GM12864 (cell line): ENCODE measurements around the gene RNGTT.
"Not testable (repeated sequence)": the region's sequence is repeated elsewhere in the genome, so short reads cannot be mapped to it uniquely, and the experiment has no call there.

Source experiments
- DNase-seq: peaks from one replicate; pipeline ENCODE4 v3.0.0-alpha.2; 2011; ENCODE audit warnings: low read depth
- H3K4me3 ChIP-seq: 2 replicates; pipeline ENCODE4 v1.5.1; 2011; ENCODE audit warnings: mild to moderate bottlenecking, low read depth, low read length, control low read depth
- TF ChIP-seq, protein P1 (sequence below): IDR thresholded peaks from 2 replicates; pipeline ENCODE4 v1.5.1; 2011; ENCODE audit warnings: low read depth, mild to moderate bottlenecking, moderate library complexity, low read length, control low read depth, inconsistent platforms; ENCODE audit errors: missing control alignments

Gene RNGTT

GRCh38 chr6:88835210-88835609 is 128.2 kb downstream of the RNGTT start:
- no peak for DNase-seq
- no peak overlapping the region for H3K4me3 ChIP-seq
- TF ChIP-seq, protein P1, sequence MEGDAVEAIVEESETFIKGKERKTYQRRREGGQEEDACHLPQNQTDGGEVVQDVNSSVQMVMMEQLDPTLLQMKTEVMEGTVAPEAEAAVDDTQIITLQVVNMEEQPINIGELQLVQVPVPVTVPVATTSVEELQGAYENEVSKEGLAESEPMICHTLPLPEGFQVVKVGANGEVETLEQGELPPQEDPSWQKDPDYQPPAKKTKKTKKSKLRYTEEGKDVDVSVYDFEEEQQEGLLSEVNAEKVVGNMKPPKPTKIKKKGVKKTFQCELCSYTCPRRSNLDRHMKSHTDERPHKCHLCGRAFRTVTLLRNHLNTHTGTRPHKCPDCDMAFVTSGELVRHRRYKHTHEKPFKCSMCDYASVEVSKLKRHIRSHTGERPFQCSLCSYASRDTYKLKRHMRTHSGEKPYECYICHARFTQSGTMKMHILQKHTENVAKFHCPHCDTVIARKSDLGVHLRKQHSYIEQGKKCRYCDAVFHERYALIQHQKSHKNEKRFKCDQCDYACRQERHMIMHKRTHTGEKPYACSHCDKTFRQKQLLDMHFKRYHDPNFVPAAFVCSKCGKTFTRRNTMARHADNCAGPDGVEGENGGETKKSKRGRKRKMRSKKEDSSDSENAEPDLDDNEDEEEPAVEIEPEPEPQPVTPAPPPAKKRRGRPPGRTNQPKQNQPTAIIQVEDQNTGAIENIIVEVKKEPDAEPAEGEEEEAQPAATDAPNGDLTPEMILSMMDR: no peak

- H3K4me3 ChIP-seq, DNase-seq: not testable (repeated sequence)
These were observed 130.3 kb downstream of the RNGTT start for GRCh38 chr6:88833071-88833470.

DNA sequence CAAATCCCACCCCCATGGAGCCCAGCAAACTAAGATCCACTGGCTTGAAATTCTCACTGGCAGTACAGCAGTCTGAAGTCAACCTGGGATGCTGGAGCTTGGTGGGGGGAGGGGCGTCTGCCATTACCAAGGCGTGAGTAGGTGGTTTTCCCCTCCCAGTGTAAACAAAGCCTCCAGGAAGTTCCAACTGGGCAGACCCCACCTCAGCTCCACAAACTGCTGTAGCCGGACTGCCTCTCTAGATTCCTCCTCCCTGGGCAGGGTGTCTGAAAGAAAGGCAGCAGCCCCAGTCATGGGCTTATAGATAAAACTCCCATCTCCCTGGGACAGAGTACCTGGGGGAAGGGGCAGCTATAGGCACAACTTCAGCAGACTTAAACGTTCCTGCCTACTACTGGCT is 135.8 kb downstream of the RNGTT start:
- H3K4me3 ChIP-seq, DNase-seq: not testable (repeated sequence)

- TF ChIP-seq, protein P1: no peak
- H3K4me3 ChIP-seq: no peak overlapping the region
- DNase-seq: no peak
These were observed 137.6 kb downstream of the RNGTT start for GRCh38 chr6:88825856-88826255.

DNA sequence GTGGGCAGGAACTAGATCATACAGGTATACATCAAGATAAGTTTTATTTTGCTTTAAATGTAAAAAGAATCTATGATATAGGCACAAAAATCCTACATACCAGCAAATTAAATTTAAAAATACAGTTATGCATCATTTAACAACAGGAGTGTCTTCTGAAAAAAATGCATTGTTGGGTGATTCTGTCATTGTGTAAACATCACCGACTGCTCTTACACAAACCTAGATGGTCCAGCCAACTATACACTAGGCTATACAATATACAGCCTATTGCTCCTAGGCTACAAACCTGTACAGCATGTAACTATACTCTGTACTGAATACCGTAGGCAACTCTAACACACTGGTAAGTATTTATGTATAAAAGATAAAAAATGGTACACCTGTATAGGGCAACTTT is 139.4 kb downstream of the RNGTT start:
- TF ChIP-seq, protein P1: no peak
- H3K4me3 ChIP-seq: no peak overlapping the region
- DNase-seq: no peak

DNA sequence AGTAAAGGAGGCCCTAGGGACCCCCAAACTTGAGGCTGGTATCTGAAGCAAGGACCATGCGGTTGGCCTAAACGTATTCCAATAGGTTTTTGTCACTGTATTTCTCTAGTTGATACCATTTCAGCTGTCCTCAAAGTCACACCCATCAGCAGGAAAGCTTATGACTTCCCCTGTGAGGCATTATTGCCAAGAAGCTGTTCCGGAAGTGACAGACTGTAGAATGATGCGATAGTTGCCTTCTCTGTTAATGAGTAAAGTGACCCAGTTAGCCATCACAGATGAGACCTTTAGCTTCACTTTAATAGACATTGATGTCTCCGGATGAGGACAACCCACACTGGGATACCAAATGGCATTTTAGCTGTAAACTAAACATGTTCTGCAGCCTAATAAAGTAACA is 147.9 kb downstream of the RNGTT start:
- no peak for DNase-seq
- TF ChIP-seq, protein P1: no peak

DNA sequence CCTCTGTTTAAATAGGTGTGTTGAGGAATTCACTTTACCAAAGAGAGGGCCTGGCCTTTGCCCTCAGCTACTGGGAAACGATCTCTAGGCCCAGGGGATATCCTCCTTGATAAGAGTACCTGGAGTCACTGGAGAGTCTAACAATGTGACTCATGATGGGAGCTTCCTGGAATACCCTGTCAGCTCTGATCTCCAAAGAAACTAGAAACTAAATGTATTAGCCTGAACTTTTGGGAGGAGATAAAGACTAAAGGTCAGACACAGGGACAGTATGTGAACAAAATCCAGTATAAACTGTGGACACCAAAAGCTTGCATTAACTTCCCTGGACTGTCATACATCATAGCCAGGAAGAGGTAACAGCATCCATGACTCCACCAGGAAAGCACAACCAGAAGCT is 148.5 kb downstream of the RNGTT start:
- H3K4me3 ChIP-seq: no peak overlapping the region
- DNase-seq: no peak
- TF ChIP-seq, protein P1: no peak

More for the DNA sequence above, 147.9 kb downstream of the RNGTT start:
- no peak overlapping the region for H3K4me3 ChIP-seq

DNA sequence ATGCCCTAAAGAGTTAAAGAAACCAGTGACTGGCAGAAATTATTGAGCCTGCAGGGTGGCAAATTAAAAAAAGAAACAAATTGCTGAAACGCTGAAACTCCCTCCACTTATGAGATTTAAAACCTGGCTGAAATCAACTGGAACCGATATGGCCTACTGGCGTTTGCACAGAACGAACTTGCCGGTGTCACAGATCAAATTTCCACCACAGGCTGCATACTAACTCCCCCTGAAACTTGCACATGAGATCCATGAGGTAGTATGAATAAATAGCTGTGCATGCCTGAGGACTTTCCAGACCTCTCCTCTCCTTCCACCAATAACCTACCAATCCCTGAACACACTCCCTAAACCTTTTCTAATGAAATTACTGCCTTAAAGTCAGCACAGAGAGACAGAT is 150.4 kb downstream of the RNGTT start:
- no peak for DNase-seq
- TF ChIP-seq, protein P1: no peak
- H3K4me3 ChIP-seq: no peak overlapping the region
